ENCODE data around the gene NT5C1B.

NT5C1B gene

DNA sequence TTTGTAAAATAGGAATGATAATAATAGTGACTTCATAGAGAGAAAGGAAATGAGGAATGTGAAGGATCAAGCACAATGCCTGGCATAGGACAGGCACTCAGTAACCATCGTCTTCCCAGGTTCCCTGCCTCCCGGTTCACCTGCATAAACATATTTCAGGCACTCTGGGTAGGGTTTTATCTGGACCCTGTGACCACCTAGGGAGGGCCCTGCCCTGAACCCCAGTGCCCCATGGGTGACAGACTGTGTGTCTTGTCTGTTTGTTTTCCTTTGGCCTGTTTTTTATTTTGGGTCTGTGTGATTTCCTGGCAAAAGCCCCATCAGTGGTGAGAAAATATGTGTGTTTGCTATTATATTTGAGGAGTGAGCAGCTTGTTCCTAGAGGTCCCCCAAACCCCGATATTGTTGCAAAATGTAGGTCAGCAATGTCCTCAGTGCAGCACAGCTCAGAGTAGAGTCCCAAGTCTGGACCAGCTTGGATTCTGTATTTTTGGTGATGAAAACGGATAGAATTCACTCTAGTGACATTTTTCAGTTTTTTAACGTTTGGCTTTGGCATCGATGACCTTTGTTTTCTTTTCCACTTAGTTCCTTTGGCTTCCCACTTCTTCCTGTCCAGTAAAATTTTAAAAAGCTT is 9.6 kb upstream of the NT5C1B start:
- no peak for DNase-seq

GRCh38 chr2:18597618-18598017 is 8.2 kb upstream of the NT5C1B start:
- no peak for DNase-seq

DNA sequence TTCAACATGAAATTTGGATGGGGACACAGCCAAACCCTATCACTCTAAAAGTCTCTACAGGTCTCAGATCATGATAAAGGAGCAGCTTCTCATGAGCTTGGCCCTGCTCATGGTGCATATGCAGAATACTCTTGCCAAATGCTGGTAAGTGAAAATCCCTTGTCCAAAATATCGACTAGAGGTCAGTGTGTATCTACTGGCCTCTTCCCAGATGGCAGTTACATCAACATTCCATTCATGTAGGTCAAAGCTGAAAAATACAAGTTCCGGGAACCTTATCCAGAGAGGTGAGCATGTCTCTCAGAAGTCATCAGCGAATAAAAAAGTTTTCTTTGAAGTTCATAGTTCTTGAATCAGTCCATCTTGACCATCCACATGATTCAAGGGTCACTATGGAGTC is 7.6 kb upstream of the NT5C1B start:
- DNase-seq = no peak

DNA sequence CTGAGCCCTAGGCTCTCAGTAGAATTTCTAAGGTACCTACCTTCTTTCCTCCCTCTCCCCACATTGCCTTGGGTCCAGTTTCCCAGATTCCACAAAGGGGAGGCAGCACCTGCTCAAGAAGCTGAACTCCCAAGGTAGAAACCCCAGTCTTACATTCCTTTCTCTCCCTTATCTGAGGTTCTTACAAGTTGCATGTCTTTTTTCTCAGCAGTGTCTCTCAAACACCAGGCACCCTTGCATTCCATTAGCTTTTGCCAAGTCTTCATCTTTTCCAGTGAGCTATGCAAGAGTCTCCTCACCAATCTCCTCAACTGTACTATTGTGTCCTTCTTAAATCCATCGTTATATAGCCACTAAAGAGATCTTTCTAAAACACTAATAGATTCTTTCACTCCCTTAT is 4.1 kb upstream of the NT5C1B start:
- DNase-seq = no peak

DNA sequence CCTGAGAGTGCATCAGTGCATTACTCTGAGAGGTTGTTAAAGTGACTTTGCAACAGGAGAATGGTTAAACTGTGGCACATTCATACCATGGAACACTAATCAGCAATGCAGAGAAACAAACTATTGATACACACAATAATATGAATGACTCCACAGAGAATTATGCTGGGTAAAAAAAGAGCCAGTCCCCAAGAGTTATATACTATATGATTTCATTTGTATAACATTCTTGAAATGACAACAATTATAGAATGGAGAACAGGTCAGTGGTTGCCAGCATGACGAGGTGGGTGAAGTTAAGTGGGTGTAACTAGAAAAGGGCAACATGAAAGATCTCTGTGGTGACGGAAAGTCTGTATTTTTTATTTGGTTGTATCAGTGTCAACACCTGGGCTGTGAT is 3.0 kb upstream of the NT5C1B start:
- DNase-seq = no peak

- no peak for DNase-seq
These were observed 567 bp downstream of the NT5C1B start for GRCh38 chr2:18588802-18589201.

GRCh38 chr2:18588049-18588448 is 1.3 kb downstream of the NT5C1B start:
- DNase-seq = no peak

DNA sequence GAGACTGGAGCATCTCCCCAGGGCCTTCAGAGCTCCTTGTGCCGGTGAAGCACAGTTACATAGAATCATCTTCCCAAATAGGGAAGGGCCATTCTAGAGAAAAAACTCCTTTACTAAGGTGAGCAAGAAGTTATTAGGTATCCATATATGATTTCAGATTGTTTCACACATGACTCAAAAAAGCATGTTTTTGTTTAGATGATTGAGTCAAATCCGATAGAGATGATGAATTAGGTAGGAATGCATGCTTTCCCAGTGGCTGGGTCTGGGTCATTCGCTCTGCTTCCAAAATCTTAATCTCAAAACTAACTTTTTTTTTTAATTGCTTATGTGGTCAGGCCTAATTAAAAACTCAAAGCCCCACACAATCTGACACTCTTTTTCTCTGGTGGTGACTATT is 3.8 kb downstream of the NT5C1B start:
- no peak for DNase-seq

DNA sequence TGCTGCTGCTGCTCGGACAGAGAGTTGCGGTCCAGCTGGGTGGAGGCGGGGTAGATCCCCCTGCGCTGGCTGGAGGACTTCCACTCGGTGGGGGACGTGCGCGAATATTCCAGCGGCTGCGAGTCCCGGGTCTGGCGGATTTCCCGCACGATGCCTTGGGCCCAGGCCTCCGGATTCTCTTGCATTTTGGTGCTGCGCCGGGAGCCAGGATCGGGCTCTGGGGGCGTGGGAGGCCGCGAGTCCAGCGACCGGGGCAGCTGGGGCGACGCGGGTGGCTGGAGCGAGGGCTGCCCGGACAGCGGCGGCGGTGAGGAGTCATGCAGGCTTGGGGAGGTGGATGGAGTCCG is 4.8 kb downstream of the NT5C1B start:
- no peak for DNase-seq

GRCh38 chr2:18583905-18584607 is 5.3 kb downstream of the NT5C1B start:
- no peak for DNase-seq

DNA sequence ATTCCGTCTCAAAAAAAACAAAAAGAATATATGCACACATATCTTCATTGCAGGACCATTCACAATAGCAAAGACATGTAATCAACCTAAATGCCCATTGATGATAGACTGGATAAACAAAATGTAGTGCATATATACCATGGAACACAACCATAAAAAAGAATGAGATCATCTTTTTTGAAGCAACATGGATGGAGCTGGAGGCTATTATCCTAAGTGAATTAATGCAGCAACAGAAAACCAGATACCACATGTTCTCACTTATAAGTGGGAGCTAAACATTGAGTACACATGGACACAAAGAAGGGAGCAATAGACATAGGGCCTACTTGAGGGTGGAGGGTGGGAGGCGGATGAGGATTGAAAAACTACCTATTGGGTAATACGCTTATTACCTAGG is 8.8 kb downstream of the NT5C1B start:
- DNase-seq = no peak

- no peak for DNase-seq
These were observed 11.3 kb downstream of the NT5C1B start for GRCh38 chr2:18578033-18578432.

DNA sequence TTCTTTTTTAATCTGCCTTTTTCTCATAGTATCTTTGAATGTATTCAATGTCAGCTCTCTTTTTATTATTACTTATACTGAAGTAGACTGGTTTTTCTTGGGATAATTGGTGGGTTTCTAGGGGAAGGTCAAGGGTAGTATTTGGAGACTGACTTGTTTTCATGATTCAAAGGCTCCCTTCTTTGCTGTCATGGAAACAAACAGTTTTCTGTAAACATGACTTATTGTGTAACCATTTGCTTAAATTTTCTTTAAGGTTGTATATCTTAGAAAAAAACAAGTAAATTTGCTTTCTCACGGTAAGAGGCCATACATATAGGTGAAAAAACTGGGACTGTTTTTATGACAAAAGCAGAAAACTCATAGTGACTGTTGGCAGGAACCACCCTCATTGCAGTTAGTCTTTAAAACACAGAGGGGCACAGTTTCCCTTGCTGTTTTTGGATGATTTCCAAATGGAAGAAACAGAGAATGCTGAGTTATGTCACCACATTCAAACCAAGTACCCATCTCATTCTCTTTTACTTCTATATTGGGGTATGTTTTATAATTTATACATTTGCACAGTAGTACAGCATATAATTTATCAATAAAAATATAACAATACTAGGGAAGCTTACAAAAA is 23.1 kb downstream of the NT5C1B start:
- no peak for DNase-seq

DNA sequence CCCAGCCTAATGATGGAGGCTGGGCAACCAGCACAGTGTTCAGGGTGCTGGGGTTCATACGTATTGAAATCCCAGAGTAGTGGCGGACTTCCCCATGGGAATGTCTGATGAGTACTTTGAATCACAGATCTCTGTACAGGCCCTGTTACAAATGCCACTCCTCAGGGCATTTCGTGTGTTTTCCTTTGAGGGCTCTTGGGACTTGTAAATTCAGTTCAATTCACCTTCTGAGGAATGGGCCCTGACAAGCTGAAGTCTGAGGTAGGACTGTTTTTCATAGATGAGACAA is 28.6 kb downstream of the NT5C1B start:
- DNase-seq = no peak

- DNase-seq = peak; percentile 90
These were observed 29.2 kb downstream of the NT5C1B start, which contains the start of gene RDH14 for GRCh38 chr2:18560031-18560796. Gene RDH14, minus strand, starts transcription at chr2:18560653. Its CDS starts 81 bp downstream, at chr2:18560572.

GRCh38 chr2:18559531-18560030 is 29.8 kb downstream of the NT5C1B start:
- DNase-seq = no peak

GRCh38 chr2:18558458-18558857 is 30.9 kb downstream of the NT5C1B start:
- DNase-seq = no peak

GRCh38 chr2:18557121-18557520 is 32.2 kb downstream of the NT5C1B start:
- DNase-seq = no peak

DNA sequence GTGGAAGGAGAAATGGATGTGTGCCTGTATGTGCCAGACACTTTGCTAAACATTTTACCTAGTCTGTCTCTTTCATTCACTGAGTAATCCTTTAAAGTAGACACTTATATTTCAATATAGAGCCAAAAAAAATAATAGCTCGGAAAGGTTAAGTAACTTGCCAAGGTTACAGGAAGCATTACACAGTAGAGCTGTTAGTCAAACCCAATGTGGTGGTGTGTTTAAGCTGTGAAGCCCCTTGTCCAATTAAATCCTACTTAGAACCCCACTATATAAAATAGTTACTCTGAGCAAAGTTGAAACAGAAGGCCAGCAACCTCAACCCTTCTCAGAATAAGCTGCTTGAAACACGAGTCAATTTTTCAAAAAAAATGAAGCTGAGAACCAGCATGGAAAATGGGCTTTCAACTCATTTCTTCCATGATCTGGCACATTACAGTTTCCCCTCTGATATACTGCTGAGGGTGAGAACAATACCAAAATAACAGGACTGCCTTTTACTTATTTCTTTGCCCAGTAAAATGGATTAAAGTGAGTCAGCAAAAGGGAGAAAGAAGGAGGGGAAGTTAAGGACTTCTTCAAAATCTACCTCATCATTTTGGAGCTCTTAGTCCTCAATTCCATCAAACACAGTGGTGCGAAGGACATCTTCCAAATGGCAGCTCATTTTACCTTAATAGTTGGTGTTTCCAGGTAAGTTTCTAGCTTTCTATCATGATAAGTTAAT is 36.9 kb downstream of the NT5C1B start:
- DNase-seq = no peak

GRCh38 chr2:18551623-18552022 is 37.7 kb downstream of the NT5C1B start:
- DNase-seq = no peak

DNA sequence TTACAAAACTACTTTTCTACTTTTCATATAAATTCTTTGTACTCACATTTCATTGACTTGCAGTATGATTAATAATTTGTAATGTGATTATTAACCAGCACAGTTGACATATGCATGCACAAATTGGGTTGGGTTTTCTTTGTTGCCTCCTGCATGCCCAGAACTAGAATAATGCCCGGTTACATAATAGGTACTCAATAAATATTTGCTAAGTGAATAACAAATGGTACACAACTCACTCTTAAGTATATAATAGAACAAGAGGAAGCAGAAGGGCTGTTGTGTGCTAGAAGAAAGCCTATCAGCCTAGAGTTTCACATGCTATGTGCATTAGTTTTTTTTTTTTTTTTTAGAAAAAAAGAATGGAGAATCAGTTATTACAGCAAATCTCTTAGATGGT is 38.2 kb downstream of the NT5C1B start:
- no peak for DNase-seq

GRCh38 chr2:18550433-18550832 is 38.9 kb downstream of the NT5C1B start:
- DNase-seq = no peak

DNA sequence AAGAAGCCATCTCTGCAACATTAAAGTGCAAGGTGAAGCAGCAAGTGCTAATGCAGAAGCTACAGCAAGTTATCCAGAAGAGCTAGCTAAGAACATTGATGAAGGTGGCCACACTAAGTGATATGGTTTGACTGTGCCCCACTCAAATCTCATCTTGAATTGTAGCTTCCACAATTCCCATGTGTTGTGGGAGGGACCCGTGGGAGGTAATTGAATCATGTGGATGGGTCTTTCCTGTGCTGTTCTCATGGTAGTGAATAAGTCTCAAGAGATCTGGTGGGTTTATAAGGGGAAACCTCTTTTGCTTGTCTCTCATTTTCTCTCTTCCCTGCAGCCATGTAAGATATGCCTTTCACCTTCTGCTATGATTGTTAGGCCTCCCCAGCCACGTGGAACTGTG is 40.3 kb downstream of the NT5C1B start:
- DNase-seq = no peak
